ENCODE data around the gene DGKB.

Gene DGKB

DNA sequence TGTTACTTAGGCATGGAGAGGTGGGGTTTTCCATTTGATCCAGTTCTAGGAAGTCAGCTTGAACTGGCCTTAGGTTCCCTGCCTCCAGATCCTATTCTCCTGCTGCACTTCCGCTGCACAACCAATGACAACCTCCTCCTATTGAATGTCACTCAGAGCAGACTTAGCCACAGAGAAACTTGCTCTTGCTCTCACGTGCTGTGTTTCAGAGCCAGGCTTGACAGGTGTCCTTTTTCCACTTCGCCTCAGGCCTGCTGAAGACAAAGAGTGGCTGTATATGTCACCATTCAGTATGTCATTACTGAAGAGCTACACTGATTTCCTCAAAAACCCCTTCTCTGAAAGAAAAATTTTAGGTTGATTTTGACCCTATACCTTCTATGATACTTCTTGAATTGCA is 797.7 kb downstream of the DGKB start:
- TF ChIP-seq RARB (CRISPR knock-in tag; IDR thresholded peaks at IDR 0.05) (no peak), OSR1 (CRISPR knock-in tag; IDR thresholded peaks at IDR 0.05) (no peak), ZNF8 (CRISPR knock-in tag; IDR thresholded peaks at IDR 0.05) (no peak), ZNF70 (CRISPR knock-in tag; IDR thresholded peaks at IDR 0.05) (no peak), ZC3H10 (CRISPR knock-in tag; IDR thresholded peaks at IDR 0.05) (no peak), POU6F1 (CRISPR knock-in tag; IDR thresholded peaks at IDR 0.05; ENCODE audit: borderline replicate concordance, low read depth) (no peak), PATZ1 (CRISPR knock-in tag; IDR thresholded peaks at IDR 0.05; ENCODE audit: borderline replicate concordance) (no peak), ZFP30 (CRISPR knock-in tag; IDR thresholded peaks at IDR 0.05) (no peak), ZFP3 (CRISPR knock-in tag; IDR thresholded peaks at IDR 0.05) (no peak), ESRRG (CRISPR knock-in tag; IDR thresholded peaks at IDR 0.05) (no peak), GLIS3 (CRISPR knock-in tag; IDR thresholded peaks at IDR 0.05) (no peak), PPARA (CRISPR knock-in tag; IDR thresholded peaks at IDR 0.05; ENCODE audit: borderline replicate concordance) (no peak), CSDC2 (CRISPR knock-in tag; IDR thresholded peaks at IDR 0.05) (no peak), SNAI2 (CRISPR knock-in tag; IDR thresholded peaks at IDR 0.05) (no peak), CSRNP3 (CRISPR knock-in tag; IDR thresholded peaks at IDR 0.05) (no peak), ISL1 (CRISPR knock-in tag; IDR thresholded peaks at IDR 0.05) (no peak), TCF4 (CRISPR knock-in tag; IDR thresholded peaks at IDR 0.05; ENCODE audit: borderline replicate concordance) (no peak), ZNF565 (CRISPR knock-in tag; conservative IDR thresholded peaks at IDR 0.05; ENCODE audit: low read depth) (no peak)
- TF ChIP-seq, protein P1, sequence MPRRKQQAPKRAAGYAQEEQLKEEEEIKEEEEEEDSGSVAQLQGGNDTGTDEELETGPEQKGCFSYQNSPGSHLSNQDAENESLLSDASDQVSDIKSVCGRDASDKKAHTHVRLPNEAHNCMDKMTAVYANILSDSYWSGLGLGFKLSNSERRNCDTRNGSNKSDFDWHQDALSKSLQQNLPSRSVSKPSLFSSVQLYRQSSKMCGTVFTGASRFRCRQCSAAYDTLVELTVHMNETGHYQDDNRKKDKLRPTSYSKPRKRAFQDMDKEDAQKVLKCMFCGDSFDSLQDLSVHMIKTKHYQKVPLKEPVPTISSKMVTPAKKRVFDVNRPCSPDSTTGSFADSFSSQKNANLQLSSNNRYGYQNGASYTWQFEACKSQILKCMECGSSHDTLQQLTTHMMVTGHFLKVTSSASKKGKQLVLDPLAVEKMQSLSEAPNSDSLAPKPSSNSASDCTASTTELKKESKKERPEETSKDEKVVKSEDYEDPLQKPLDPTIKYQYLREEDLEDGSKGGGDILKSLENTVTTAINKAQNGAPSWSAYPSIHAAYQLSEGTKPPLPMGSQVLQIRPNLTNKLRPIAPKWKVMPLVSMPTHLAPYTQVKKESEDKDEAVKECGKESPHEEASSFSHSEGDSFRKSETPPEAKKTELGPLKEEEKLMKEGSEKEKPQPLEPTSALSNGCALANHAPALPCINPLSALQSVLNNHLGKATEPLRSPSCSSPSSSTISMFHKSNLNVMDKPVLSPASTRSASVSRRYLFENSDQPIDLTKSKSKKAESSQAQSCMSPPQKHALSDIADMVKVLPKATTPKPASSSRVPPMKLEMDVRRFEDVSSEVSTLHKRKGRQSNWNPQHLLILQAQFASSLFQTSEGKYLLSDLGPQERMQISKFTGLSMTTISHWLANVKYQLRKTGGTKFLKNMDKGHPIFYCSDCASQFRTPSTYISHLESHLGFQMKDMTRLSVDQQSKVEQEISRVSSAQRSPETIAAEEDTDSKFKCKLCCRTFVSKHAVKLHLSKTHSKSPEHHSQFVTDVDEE (CRISPR knock-in tag; IDR thresholded peaks at IDR 0.05) = no peak

DNA sequence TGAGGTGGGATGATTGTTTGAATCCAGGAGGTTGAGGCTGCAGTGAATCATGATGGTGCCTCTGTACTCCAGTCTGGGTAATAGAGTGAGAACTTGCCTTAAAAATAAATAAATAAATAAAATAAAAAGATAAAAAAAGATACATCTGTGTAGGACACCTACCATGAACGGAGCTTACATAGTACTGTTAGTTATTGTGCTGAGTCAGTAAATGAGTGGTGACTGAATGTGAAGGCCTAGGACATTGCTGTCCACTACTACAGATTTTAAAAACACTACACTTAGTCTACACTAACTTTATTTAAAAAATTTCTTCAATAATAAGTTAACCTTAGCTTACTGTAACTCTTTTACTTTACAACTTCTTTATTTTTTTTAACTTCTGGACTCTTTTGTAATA is 806.4 kb downstream of the DGKB start:
- no peak for ATAC-seq
- no peak for TF ChIP-seq ZNF565 (CRISPR knock-in tag; conservative IDR thresholded peaks at IDR 0.05; ENCODE audit: low read depth)
- TF ChIP-seq BACH2 (CRISPR knock-in tag; IDR thresholded peaks at IDR 0.05; ENCODE audit: borderline replicate concordance) = no peak
- TF ChIP-seq RARB (CRISPR knock-in tag; IDR thresholded peaks at IDR 0.05) = no peak
- TF ChIP-seq TOX (CRISPR knock-in tag; IDR thresholded peaks at IDR 0.05; ENCODE audit: borderline replicate concordance) = no peak
- no peak for TF ChIP-seq CSRNP3 (CRISPR knock-in tag; IDR thresholded peaks at IDR 0.05)
- TF ChIP-seq CSDC2 (CRISPR knock-in tag; IDR thresholded peaks at IDR 0.05) = no peak
- TF ChIP-seq ZNF70 (CRISPR knock-in tag; IDR thresholded peaks at IDR 0.05) = no peak
- TF ChIP-seq ZFP30 (CRISPR knock-in tag; IDR thresholded peaks at IDR 0.05) = no peak
- no peak for TF ChIP-seq ARNTL (CRISPR knock-in tag; IDR thresholded peaks at IDR 0.05; ENCODE audit: borderline replicate concordance, low read depth)
- TF ChIP-seq SNAI2 (CRISPR knock-in tag; IDR thresholded peaks at IDR 0.05) = no peak
- TF ChIP-seq, protein P2, sequence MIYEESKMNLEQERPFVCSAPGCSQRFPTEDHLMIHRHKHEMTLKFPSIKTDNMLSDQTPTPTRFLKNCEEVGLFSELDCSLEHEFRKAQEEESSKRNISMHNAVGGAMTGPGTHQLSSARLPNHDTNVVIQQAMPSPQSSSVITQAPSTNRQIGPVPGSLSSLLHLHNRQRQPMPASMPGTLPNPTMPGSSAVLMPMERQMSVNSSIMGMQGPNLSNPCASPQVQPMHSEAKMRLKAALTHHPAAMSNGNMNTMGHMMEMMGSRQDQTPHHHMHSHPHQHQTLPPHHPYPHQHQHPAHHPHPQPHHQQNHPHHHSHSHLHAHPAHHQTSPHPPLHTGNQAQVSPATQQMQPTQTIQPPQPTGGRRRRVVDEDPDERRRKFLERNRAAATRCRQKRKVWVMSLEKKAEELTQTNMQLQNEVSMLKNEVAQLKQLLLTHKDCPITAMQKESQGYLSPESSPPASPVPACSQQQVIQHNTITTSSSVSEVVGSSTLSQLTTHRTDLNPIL (CRISPR knock-in tag; IDR thresholded peaks at IDR 0.05; ENCODE audit: low read depth) = no peak
- no peak for TF ChIP-seq OSR1 (CRISPR knock-in tag; IDR thresholded peaks at IDR 0.05)
- TF ChIP-seq, protein P1 (CRISPR knock-in tag; IDR thresholded peaks at IDR 0.05) = no peak
- TF ChIP-seq PATZ1 (CRISPR knock-in tag; IDR thresholded peaks at IDR 0.05; ENCODE audit: borderline replicate concordance) = no peak
- TF ChIP-seq ZFP3 (CRISPR knock-in tag; IDR thresholded peaks at IDR 0.05) = no peak
- no peak for TF ChIP-seq ZNF8 (CRISPR knock-in tag; IDR thresholded peaks at IDR 0.05)
- TF ChIP-seq PPARA (CRISPR knock-in tag; IDR thresholded peaks at IDR 0.05; ENCODE audit: borderline replicate concordance) = no peak

More for the DNA sequence above, 797.7 kb downstream of the DGKB start:
- no peak for ATAC-seq

Data from SK-N-SH treated with all-trans-retinoic acid at 6 μM for 48 hours (cell line).